Panc1 (cell line): ENCODE data around the gene UNC13B. TPM values are rescaled to one million over a fixed set of nuclear protein-coding genes. Genes with fewer than 3 reads are reported as not detected.

Experiments used
- ATAC-seq: fragments of 200-7000 bp; cut with Tn5 transposase; 2 replicates; pipeline ENCODE4 v1.9.1; 2020; ENCODE audit warnings: mild to moderate bottlenecking, moderate library complexity
- BruUV-seq: library from RNA; stranded (reverse); fragments of 400-500 nt; replicated peaks from 2 replicates; lab custom pipeline; 2021; lab: Mats Ljungman, UMichigan
- CTCF ChIA-PET: fragments of 300-600 bp; sonication (Branson Sonifier 250); formaldehyde crosslinking; loops from one replicate; lab custom pipeline; 2022; ENCODE audit warnings: antibody characterized with exemption; lab: Charles Lee
- POLR2A ChIA-PET: fragments of 300-600 bp; sonication (Branson Sonifier 250); formaldehyde crosslinking; loops from one replicate; lab custom pipeline; 2022; ENCODE audit warnings: antibody characterized with exemption; lab: Charles Lee
- DNase-seq: peaks from one replicate; pipeline ENCODE4 v3.0.0-alpha.2; 2010; ENCODE audit warnings: low read depth, low spot score
- H3K27ac ChIP-seq: 2 replicates; pipeline ENCODE4 v1.5.1; 2011; ENCODE audit warnings: mild to moderate bottlenecking, low read length, inconsistent platforms
- H3K27me3 ChIP-seq: fragments of 200-500 bp; sonication (Bioruptor generic); 2 replicates; pipeline ENCODE4 v1.6.0; 2014; ENCODE audit warnings: low read length, inconsistent platforms; ENCODE audit not compliant: control insufficient read depth, insufficient read depth
- H3K36me3 ChIP-seq: fragments of 200-500 bp; sonication (Bioruptor generic); 2 replicates; pipeline ENCODE4 v1.5.1; 2014; ENCODE audit warnings: inconsistent platforms, mild to moderate bottlenecking, low read length, moderate library complexity; ENCODE audit not compliant: control insufficient read depth, insufficient read depth
- H3K4me1 ChIP-seq: 2 replicates; pipeline ENCODE4 v1.5.1; 2011; ENCODE audit warnings: inconsistent platforms, mild to moderate bottlenecking, low read length, moderate library complexity; ENCODE audit not compliant: control insufficient read depth, insufficient read depth
- H3K4me3 ChIP-seq, 2 experiments: 2 replicates each; pipeline ENCODE4 v1.5.1; 2011 to 2012; ENCODE audit warnings: low read depth in 2 of 2, low read length in 2 of 2, mild to moderate bottlenecking in 2 of 2, inconsistent platforms in 1 of 2, moderate library complexity in 1 of 2
- H3K9me3 ChIP-seq: fragments of 200-500 bp; sonication (Bioruptor generic); 2 replicates; pipeline ENCODE4 v1.5.1; 2014; ENCODE audit warnings: low read depth, mild to moderate bottlenecking, inconsistent platforms, low read length, moderate library complexity; ENCODE audit not compliant: control insufficient read depth, insufficient read depth
- CTCF ChIP-seq: fragments of 450-650 bp; IDR thresholded peaks from 2 replicates; pipeline ENCODE4 v1.5.1; 2017; ENCODE audit warnings: mild to moderate bottlenecking
- POLR2AphosphoS5 ChIP-seq: IDR thresholded peaks from 2 replicates; pipeline ENCODE4 v1.6.1; 2012; ENCODE audit warnings: mild to moderate bottlenecking, low read depth, low read length, moderate library complexity
- REST ChIP-seq, 2 experiments: IDR thresholded peaks; 2 replicates each; pipeline ENCODE4 v1.6.1; 2011 to 2012; ENCODE audit warnings: low read depth in 2 of 2, control low read depth in 1 of 2, low read length in 1 of 2, mild to moderate bottlenecking in 1 of 2, moderate library complexity in 1 of 2; ENCODE audit not compliant: insufficient read depth in 1 of 2
- SIN3A ChIP-seq: IDR thresholded peaks from 2 replicates; pipeline ENCODE4 v1.6.1; 2012; ENCODE audit warnings: low read depth, mild to moderate bottlenecking, low read length, moderate library complexity, borderline replicate concordance; ENCODE audit not compliant: insufficient read depth
- TCF7L2 ChIP-seq: IDR thresholded peaks from 2 replicates; pipeline ENCODE4 v1.6.1; 2011; ENCODE audit warnings: mild to moderate bottlenecking, low read depth, low read length, inconsistent platforms
- in situ Hi-C: cut with HindIII; loops from 2 replicates; pipeline ENCODE4 v1.10.0; 2016; ENCODE audit warnings: low sequenced_read_pairs, low pct_unique_long_range_greater_than_20kb
- intact Hi-C: fragments of 100-400 bp; cut with micrococcal nuclease; formaldehyde crosslinking; loops from one replicate; pipeline ENCODE4 v1.10.0; 2022; ENCODE audit not compliant: unreplicated experiment
- total RNA-seq: library from RNA; stranded (reverse); gene quantifications from one replicate; pipeline ENCODE4 v1.2.1, GENCODE V29; 2021; ENCODE audit not compliant: unreplicated experiment

Gene UNC13B
- total RNA-seq, 1 experiment from 2014 or later = 35.2 TPM

GRCh38 chr9:35395706-35396101 is 233.9 kb downstream of the UNC13B start:
- in situ Hi-C loops = no loop called here
- ATAC-seq = no peak
- BruUV-seq = no TSS peak

GRCh38 chr9:35396560-35397215 is 234.9 kb downstream of the UNC13B start:
- no peaks in the 10 kb centered on the region for H3K27me3 ChIP-seq
- H3K36me3 ChIP-seq = no peaks in the 10 kb centered on the region
- no peaks in the 10 kb centered on the region for H3K9me3 ChIP-seq
- ATAC-seq (no peak), DNase-seq (no peak)
- ChIA-PET POLR2A (no interaction called here), CTCF (no interaction called here)
- no peaks in the 10 kb centered on the region for H3K4me1 ChIP-seq
- no peak for TF ChIP-seq CTCF
- no peak for TF ChIP-seq TCF7L2
- no peak for TF ChIP-seq REST (IDR thresholded peaks at IDR 0.05; ENCODE audit: insufficient read depth in 1 of 2, low read depth in 2 of 2, low read length in 1 of 2)
- no peak for TF ChIP-seq SIN3A
- TF ChIP-seq POLR2AphosphoS5 = no peak
- intact Hi-C loops (no loop called here), in situ Hi-C loops (no loop called here)
- H3K4me3 ChIP-seq = no peak overlapping the region
- no TSS peak for BruUV-seq
- no peak overlapping the region for H3K27ac ChIP-seq

More at GRCh38 chr9:35395706-35396101, 233.9 kb downstream of the UNC13B start:
- Histone ChIP-seq H3K27ac (no peak overlapping the region), H3K4me3 (no peak overlapping the region), H3K27me3 (no peaks in the 10 kb centered on the region), H3K9me3 (no peaks in the 10 kb centered on the region), H3K36me3 (no peaks in the 10 kb centered on the region), H3K4me1 (no peaks in the 10 kb centered on the region)
- no peak for TF ChIP-seq REST (IDR thresholded peaks at IDR 0.05; ENCODE audit: insufficient read depth in 1 of 2, low read depth in 2 of 2, low read length in 1 of 2)
- TF ChIP-seq CTCF = no peak
- no peak for TF ChIP-seq SIN3A
- TF ChIP-seq TCF7L2 = no peak
- no peak for TF ChIP-seq POLR2AphosphoS5
- POLR2A ChIA-PET = no interaction called here
- CTCF ChIA-PET = no interaction called here
- no peak for DNase-seq
- intact Hi-C loops = no loop called here
